IPS DF 4.7 (cell line): ENCODE measurements around the gene ZBED4.

Source experiments
- DNase-seq: peaks from one replicate; pipeline ENCODE4 v3.0.0-alpha.2; 2013; ENCODE audit warnings: low spot score; ENCODE audit errors: extremely low read depth

Gene ZBED4

DNA sequence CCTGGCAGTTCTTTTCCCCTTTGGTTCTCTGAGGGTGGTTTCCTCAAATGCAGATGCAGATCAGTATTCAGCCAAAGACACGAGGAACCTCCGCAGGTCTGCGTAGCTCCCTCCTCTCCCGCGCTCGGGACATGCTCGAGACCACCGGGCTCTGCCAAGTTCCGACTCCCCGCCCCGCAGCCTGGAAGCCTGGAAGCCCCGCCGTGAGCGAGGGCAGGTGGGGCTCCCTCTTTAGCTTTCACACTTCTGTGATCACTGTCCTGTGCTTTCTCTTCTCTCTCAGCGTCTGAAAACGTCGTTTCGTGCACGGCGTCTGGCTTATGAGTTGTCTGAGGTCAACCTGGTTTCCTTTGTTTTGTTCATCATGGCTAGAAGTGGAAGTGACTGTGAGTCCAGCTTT is 26.6 kb downstream of the ZBED4 start:
- DNase-seq, result no peak

DNA sequence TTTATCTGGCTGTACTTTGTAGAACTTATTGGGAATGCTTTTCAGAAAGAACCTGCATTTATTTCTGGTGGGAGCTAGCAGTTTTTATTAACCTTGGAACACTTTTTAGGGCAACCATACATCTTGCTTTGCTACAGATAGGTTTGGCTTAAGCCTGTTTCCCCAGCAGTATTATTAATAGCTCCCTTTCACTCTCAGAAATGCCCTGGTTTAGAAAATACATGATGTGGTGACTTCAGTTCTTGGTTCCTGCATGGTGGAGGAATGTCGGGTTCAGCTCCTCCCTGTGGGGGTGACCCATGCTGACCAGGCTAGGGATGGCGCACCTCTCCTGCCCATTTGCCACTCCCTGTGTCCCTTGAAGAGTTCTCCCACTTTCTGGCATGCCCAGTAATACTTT is 28.2 kb downstream of the ZBED4 start:
- no peak for DNase-seq

DNA sequence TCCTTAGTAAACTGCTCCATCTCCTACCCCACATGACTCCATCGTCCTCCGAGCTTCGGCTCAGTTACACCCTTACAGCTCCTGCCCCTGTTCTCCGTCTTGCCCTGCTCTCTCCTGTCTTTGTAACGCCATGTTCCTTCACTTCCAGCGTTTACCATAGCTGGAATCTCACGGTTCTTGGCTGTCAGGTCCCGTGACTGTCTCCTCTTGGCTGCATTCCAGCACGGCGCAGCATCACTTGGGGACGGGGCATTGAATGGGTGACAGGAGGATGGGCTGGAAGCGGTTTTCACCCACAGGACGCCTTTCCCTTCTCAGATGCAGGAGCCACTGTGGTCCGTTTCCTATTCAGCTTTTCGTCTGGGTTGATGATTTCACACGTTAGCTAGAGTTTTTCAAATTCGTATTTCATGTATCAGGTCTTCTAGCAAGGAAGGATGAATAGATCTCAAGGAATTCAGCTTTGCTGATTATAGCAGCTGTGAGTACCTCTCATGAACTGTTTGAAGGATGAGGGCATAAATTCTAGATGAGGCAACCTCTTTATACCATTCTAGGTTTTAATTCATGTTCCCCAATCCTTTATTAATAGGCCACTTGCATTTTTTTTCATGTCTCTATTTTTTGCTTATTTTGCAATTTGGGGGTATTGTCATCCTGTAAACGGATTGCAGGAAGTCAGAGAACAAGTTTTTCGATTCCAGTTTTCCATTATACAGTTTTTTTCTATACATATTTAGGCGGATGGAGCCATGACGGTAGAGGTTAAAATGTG is 29.1 kb downstream of the ZBED4 start:
- no peak for DNase-seq

DNA sequence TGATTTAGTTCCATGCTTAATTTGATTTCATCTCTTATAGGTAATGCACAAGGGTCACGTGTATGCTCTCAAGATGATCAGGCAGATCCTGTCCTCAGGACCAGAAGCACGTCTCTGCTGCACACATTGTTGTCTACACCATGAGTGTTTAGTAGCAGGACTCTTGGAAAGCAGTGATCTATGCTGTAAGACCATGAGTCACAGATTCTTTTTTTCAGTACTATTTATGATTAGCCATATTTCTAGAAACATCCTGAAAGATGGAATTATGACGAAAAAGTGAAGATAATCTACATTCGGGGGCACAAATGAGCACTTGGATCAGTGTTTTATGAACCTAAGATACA is 29.6 kb downstream of the ZBED4 start:
- no peak for DNase-seq

DNA sequence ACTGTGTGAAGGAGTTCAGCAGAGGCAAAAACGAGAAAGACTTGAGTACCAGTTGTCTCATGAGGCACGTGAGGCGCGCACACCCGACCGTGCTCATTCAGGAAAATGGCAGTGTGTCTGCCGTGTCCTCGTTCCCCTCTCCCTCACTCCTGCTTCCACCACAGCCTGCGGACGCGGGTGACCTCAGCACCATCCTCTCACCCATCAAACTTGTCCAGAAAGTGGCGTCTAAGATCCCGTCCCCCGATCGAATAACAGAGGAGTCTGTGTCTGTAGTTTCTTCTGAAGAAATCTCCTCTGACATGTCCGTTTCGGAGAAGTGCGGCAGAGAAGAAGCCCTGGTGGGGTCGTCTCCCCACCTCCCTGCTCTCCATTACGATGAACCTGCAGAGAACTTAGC is 30.4 kb downstream of the ZBED4 start:
- no peak for DNase-seq

DNA sequence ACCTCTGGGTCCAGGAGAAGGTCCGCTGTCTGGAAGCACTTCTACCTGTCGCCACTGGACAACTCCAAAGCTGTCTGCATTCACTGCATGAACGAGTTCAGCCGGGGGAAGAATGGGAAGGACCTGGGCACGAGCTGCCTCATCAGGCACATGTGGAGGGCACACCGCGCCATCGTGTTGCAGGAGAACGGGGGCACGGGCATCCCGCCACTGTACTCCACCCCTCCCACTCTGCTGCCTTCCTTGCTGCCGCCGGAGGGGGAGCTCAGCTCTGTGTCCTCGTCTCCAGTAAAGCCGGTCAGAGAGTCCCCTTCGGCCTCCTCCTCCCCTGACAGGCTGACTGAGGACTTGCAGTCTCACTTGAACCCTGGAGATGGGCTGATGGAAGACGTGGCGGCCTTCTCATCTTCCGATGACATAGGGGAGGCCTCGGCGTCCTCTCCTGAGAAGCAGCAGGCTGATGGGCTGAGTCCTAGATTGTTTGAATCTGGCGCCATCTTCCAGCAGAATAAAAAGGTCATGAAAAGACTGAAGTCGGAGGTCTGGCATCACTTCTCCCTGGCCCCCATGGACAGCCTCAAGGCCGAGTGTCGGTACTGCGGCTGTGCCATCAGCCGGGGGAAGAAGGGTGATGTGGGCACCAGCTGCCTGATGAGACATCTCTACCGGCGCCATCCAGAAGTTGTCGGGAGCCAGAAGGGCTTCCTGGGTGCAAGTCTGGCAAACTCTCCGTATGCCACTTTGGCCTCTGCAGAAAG is 31.0 kb downstream of the ZBED4 start:
- no peak for DNase-seq

DNA sequence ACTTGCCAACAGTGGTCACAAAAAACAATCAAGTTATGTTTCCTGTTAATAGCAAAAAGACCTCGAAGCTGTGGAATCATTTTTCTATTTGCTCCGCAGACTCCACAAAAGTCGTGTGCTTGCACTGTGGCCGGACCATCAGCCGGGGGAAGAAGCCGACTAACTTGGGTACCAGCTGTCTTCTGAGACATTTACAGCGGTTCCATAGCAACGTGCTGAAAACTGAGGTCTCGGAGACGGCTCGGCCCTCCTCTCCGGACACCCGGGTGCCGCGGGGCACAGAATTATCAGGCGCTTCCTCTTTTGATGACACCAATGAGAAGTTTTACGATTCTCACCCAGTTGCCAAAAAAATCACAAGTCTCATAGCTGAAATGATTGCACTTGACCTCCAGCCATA is 31.6 kb downstream of the ZBED4 start:
- no peak for DNase-seq

DNA sequence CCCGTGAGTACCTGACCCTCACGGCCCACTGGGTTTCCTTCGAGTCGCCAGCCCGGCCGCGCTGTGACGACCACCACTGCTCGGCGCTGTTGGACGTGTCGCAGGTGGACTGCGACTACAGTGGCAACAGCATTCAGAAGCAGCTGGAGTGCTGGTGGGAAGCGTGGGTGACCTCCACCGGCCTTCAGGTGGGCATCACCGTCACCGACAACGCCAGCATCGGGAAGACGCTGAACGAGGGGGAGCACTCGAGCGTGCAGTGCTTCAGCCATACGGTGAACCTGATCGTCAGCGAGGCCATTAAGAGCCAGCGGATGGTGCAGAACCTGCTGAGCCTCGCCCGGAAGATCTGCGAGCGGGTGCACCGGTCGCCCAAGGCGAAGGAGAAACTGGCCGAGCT is 32.2 kb downstream of the ZBED4 start:
- DNase-seq, result no peak

DNA sequence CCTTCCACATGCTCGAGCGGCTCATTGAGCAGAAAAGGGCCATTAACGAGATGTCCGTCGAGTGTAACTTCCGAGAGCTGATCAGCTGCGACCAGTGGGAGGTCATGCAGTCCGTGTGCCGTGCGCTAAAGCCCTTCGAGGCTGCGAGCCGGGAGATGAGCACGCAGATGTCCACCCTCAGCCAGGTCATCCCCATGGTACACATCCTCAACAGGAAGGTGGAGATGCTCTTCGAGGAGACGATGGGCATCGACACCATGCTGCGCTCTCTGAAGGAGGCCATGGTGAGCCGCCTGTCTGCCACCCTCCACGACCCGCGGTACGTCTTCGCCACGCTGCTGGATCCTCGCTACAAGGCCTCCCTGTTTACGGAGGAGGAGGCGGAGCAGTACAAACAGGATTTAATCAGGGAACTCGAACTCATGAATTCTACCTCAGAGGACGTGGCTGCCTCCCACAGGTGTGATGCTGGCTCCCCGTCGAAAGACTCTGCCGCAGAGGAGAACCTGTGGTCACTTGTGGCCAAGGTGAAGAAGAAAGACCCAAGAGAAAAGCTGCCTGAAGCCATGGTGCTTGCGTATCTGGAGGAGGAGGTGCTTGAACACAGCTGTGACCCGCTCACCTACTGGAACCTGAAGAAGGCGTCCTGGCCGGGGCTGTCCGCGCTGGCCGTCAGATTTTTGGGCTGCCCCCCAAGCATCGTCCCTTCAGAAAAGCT is 32.9 kb downstream of the ZBED4 start:
- no peak for DNase-seq

DNA sequence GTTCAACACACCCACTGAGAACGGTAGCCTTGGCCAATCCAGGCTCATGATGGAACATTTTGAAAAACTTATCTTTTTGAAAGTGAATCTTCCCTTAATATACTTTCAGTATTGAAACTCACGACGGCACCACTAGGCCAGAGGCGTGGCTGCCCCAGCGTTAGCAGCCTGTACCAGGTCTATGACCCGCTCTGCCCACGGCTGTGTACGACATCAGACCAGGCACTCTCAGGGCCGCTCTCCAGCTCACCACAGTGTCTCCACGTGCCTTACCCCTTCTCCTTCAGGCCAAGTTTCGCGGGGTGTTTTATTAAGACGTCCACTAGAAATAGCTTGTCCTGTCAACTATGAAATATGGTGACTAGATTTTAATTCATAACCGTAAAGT is 33.4 kb downstream of the ZBED4 start:
- DNase-seq, result no peak

DNA sequence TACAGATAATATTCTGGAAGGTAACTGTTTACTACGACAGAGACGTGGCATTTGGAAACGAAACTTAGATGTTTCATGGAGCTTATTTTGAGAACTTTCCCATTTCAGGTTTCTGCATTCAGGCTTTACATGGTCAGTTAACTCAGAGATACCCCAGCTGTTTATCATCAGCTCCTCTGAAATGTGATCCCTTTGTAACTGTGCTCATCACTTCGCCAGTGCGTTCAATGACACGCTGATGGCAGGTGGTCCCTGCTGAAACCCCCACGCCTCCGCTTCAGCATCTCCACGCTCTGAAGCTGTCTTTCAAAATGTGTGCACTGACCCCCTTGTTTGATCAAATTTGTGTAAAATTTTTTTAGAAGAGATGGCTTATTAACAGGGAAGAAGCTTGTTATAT is 34.1 kb downstream of the ZBED4 start:
- DNase-seq, result no peak

DNA sequence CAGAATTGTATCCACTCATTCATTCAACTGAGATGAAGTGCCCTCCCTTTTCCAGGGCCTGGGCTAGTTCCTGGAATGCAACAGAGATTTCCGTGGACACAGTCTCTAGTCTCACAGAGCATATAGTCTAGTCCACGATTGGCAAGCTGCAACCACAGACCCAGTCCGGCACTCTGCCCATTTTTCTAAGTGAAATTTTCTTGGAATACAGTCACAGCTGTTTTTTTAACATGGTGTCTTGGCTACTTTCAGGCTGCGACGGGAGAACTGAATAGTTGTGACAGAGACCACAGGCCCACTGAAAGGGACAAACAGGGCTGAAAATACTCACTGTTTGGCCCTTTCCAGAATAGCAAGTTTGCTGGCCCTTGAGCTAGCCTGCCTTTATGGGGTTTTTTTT is 35.4 kb downstream of the ZBED4 start:
- no peak for DNase-seq

DNA sequence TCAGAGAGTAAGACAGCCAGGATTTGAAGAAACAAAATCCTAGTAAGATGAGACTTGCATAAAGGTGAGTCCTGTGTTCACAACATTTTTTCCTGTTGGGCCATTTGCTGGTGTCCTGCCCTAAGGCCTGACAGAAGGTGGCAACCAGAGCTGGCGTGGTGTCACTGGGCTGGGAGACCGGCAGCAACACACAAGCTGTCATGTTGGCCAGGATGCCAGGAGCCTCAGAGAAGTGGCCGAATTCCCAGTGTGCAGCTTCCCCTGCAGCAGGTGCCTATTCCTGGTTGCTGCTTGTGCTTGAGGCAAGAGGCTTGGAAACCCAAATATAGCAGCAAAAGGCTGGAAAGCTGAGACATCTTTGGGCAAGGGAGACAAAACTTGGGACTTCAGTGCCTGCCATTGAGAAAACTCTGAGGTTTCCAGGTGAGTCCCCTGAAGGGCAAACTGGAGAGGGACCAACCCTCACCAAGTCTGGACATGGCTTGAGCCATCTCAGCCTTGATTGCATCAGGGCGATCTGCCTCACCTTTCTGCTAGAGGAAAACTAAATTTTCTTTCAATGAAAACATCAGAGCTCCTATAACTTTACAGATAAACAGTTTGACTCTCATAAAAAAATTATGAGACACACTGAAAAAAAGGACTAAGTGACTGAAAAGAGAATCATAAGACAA is 38.7 kb downstream of the ZBED4 start:
- DNase-seq, result no peak

DNA sequence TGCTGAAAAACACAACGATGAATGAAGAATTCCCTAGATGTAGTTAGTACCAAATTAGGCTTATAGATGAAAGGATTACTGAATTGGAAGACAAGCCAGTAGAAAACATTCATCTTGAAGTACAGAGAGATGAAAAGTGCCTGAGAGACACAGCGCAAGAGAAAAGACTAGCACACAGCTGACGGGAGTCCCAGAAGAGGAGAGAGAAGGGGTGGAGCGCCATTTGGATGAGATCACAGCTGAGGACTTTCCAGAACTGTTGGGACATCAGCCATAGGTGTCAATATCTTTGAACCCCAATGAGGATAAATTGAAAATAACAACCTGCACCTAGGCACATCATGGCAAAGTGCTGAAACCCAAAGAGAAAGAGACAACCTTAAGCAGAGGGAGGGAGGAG is 39.4 kb downstream of the ZBED4 start:
- DNase-seq, result no peak

DNA sequence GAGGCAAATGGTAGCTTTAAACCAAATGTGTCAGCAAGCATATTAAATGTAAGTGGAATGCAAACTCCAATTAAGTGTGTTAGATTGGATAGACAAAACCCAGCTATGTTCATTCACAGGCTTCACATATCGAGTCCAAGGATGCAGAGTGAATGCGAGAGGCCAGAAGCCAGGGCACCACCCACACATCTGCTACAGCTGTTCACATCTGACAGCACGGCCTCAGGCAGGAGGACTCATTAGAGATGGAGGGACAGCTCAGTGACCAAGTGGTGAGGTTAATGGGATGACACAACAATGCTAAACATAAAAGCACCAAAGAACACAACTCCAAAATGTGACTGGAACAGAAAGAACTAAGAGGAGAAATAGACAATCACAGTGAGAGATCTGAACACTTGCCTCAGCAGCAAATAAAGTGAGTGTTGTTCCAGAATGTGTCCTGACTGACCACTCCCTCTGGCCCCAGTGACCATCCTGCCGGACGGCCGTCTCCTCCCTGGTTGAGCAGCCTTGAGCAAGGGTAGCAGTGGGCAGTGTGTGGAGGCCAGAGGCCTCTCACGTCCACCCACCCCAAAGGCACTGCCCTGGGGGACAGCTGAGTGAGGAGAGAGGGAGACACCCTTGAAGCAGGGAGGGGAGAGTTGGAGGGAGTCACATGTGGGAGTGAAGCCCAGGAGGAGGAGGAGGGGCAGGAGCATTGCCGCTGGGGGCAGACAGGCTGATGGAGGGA is 40.8 kb downstream of the ZBED4 start:
- no peak for DNase-seq

DNA sequence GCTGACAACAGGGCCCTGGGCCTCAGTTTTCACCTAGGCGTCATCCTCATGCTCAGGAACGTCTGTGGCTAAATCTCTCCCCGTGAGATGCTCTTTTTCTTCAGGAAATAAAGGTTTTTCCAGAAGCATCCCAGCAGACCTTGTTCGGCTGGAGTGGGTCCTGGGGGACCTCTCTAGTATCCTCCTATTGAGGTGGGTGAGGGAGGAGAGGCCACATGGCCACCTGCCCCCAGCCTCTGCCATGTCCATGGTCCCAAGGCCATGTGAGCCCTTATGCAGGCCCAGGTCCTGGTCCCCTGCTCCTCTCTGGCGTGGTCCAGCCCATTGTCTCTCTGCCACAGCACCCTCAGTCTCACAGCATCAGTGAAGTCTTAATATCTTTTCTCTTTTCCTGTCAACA is 42.6 kb downstream of the ZBED4 start:
- DNase-seq, result no peak

DNA sequence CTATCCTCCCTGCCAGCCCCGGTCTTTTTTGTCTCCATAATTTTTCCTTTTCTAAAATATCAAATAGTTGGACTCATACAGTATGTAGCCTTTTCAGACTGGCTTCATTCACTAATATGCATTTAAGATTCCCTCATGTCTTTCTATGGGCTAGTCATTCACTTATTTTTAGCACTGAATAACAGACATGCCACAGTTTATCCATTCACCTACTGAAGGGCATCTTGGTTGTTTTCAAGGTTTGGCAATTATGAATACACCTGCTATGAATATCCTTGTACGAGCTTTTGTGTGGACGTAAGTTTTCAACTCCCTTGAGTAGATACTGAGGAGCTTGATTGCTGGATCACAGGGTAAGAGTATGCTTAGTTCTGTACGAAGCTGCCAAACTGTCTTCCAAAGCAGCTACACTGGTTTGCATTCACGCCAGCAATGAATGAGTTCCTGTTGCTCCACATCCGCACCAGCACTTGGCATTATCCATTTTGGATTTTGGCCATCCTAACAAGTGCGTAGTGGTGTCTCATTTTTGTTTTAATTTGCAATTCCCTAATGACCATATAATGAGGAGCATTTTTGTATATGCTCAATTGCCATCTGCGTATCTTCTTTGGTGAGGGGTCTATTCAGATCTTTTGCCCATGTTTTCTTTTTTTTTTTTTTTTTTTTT is 43.5 kb downstream of the ZBED4 start:
- DNase-seq, result no peak

DNA sequence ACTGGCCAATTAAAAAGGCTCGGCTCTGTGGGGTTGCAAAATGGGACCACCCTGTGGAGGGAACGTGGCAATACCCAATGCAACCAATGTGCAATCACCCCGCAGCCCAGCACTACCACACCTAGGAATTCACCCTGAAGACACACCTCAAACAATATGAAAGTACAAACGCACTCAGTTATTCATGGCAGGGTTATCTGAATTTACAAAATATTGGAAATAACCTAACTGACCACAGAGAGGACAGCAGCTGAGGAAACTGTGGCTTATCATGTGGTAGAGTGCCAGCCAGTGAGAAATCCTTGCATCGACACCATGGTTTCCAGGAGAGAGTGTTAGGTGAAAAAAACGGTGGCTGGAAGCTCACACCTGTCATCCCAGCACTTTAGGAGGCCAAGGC is 45.9 kb downstream of the ZBED4 start:
- DNase-seq, result no peak

DNA sequence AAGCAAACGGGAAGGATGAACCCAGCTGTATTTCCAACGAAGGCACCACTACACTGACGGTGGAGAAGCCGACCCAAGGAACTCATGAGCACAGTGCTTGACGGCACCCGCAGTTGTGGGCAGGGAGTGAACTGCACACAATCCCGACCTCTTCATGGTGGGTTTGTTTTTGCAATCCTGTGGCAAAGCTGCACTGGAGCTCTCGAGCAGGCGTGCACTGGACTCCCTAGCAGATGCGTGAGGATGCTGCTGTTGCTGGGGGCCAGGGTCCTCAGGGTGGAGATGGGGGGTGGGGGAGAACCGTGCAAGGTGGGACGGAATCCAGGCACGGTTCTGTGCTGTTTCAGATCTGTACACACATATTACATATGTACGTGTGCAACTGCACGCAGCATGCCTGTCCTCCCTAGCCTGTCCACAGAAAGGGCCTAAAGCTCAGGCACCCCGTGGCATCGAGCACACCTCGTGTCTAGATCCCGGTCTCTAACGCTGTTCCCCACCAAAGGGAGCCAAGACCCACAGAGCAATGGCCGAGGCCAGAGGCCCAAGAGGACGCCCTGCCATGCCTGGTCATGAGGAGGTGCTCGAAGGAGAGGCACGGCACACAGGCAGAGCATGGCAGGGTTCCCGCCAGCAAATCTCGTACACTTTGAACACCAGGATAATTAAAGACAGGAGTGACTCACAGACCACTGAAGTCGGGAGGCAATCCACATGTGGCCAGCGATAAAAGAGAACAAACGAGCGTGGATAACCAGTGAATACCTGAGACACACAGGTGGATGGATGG is 47.0 kb downstream of the ZBED4 start:
- DNase-seq, result no peak

DNA sequence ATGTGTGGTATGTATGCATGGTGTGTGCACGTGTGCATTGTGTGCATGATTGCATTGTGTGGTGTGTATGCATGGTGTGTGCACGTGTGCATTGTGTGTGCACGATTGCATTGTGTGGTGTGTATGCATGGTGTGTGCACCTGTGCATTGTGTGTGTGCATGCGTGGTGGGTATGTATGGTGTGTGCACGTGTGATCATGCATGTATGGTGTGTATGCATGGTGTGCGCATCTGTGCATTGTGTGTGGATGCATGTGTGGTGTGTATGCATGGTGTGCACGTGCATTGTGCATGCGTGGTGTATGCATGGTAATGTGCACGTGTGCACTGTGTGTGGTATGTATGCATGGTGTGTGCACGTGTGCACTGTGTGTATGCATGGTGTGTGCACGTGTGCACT is 47.8 kb downstream of the ZBED4 start:
- DNase-seq, result no peak
